Limb (tissue), 2 donors: Measurements from ENCODE around the gene SPNS1.
"Not testable (repeated sequence)": the region's sequence is repeated elsewhere in the genome, so short reads cannot be mapped to it uniquely, and the experiment has no call there.

Source experiments
- DNase-seq, 2 donors: peaks; one replicate each; pipeline ENCODE4 v3.0.0-alpha.2; 2016; ENCODE audit errors: extremely low spot score in 2 of 2

SPNS1 gene

GRCh38 chr16:28974437-28975157 lies at the start of gene SPNS1:
Gene SPNS1, plus strand, starts transcription at chr16:28974778. Its CDS starts 374 bp downstream, at chr16:28975152.
- DNase-seq = peak; percentile 96 to 97

GRCh38 chr16:28925386-28926228 lies 49.0 kb upstream of the SPNS1 start:
- peak in 1 of 2 donors; percentile 88 for DNase-seq

- not testable (repeated sequence) for DNase-seq
Observed at GRCh38 chr16:28926284-28926683, 48.3 kb upstream of the SPNS1 start.

DNA sequence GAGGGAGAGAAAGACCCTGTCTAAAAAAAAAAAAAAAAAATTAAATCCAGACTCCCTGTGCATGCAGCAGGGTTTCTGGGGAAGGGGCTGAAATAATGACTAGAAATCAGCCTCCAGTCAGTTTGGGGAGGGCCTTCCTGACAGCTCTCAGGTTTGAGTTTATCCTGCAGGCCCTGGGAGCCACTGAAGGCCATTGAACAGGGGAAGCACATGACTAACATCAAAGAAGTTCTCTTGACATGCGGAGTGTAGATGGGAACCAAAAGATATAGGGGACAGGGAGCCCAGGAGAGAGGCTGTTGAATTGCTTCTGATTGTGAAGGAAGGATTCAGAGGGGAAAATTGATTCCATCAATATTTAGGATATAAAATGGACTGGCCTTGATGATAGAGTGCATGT lies 46.8 kb upstream of the SPNS1 start:
- DNase-seq = no peak

- DNase-seq = no peak
Observed at GRCh38 chr16:28930203-28930602, 44.4 kb upstream of the SPNS1 start.

GRCh38 chr16:28930652-28931051 lies 43.9 kb upstream of the SPNS1 start:
- DNase-seq = no peak

DNA sequence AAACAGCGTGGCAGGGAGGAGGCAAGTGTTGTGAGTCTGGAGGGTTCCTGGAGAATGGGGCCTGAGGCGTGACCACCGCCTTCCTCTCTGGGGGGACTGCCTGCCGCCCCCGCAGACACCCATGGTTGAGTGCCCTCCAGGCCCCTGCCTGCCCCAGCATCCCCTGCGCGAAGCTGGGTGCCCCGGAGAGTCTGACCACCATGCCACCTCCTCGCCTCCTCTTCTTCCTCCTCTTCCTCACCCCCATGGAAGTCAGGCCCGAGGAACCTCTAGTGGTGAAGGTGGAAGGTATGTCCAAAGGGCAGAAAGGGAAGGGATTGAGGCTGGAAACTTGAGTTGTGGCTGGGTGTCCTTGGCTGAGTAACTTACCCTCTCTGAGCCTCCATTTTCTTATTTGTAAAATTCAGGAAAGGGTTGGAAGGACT lies 42.8 kb upstream of the SPNS1 start, which contains the start of gene CD19:
TSS of gene CD19 (plus strand) at position 171 of the 425 bp plus-strand sequence. CDS start at position 201, 30 bp downstream.
- no peak for DNase-seq

- DNase-seq = no peak
Observed at GRCh38 chr16:28932339-28933141, 42.0 kb upstream of the SPNS1 start.

GRCh38 chr16:28933171-28933570 lies 41.4 kb upstream of the SPNS1 start:
- no peak for DNase-seq

DNA sequence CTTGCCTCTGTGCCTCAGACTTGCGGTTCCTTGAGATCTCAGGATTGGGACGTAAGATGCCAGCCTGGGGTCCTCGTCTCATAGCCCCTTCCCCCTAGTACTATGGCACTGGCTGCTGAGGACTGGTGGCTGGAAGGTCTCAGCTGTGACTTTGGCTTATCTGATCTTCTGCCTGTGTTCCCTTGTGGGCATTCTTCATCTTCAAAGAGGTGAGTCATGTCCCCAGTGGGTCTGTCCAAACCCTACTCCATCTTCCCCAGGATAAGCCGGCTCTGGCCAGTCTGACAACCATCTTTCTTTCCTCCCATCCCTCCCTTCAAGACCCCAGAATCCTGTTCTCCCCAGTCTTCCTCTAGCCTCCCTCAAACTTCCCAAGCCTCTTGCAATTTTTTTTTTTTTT lies 39.2 kb upstream of the SPNS1 start:
- DNase-seq = no peak

DNA sequence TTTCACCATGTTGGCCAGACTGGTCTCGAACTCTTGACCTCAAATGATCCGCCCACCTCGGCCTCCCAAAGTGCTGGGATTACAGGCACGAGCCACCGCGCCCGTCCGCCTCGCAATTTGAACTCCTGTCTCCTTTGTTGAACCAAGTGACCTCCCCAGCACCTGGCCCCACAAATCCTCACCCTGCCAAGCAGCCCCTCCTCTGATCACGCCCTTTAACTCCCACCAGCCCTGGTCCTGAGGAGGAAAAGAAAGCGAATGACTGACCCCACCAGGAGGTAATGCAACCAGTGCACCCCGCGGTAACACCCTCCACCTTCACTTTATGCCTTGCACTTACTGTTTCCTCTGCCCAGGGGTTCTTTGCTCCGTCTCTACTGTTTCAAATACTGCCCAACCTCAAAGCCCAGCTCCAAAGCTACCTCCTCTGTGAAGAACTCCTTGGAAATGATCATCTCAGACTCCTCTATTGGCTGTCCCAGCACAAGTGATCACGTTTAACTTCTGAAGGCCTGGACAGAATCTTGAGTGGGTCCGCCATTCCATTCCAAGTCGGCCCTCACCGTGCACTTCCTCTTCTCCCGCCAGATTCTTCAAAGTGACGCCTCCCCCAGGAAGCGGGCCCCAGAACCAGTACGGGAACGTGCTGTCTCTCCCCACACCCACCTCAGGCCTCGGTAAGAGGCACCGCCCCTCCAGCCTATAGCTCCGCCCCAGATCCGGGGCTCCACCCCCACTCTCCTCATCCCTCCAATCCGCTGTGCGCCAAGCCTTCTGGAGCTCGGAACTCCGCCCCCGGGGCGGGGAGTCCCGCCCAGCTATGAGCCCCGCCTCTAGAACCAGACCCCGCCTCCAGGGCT lies 38.4 kb upstream of the SPNS1 start:
- DNase-seq = peak; percentile 41 to 63

DNA sequence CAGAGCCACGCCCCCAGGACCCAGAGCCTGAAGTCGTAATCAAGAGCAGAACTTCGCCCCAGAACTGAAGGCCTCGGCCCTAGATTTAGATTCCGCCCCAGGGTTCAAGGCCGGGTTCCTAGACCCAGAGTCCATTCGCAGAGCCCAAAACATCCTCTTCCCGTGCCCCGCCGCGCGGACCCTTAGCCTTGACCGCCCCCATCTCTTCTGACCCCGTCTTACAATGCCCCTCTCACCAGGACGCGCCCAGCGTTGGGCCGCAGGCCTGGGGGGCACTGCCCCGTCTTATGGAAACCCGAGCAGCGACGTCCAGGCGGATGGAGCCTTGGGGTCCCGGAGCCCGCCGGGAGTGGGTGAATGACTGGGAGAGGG lies 37.8 kb upstream of the SPNS1 start:
- no peak for DNase-seq

DNA sequence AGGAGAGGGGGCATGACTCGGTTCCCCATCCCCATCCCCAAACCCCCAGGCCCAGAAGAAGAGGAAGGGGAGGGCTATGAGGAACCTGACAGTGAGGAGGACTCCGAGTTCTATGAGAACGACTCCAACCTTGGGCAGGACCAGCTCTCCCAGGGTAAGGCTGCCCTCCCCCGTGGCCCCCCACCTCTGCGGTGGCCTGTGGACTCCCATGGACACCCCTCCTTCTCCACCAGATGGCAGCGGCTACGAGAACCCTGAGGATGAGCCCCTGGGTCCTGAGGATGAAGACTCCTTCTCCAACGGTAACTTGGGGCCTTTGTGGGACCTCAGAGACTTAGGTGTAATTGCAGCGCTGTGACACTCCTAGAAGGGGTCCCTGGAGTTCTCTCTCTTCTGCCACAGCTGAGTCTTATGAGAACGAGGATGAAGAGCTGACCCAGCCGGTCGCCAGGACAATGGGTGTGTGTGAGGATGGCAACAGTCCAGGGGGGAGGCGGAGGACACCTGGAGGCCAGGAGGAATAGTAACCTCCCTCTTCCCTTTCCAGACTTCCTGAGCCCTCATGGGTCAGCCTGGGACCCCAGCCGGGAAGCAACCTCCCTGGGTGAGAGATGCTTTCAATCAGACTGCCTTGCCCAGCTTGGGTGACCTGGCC lies 37.2 kb upstream of the SPNS1 start:
- DNase-seq = no peak

DNA sequence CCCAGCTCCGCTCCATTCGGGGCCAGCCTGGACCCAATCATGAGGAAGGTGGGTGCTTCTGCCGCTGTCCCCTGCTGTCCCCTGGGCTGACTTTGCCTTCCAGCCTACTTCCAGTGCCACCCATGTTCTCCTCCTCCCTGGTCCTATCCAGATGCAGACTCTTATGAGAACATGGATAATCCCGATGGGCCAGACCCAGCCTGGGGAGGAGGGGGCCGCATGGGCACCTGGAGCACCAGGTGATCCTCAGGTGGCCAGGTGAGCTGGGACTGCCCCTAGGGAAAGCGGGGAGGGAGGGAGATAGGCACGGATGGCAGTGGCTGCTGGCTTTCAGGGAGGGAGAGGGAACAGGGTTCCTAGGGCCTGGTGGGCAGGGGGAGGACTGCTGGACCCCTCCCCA lies 35.9 kb upstream of the SPNS1 start:
- DNase-seq = no peak

DNA sequence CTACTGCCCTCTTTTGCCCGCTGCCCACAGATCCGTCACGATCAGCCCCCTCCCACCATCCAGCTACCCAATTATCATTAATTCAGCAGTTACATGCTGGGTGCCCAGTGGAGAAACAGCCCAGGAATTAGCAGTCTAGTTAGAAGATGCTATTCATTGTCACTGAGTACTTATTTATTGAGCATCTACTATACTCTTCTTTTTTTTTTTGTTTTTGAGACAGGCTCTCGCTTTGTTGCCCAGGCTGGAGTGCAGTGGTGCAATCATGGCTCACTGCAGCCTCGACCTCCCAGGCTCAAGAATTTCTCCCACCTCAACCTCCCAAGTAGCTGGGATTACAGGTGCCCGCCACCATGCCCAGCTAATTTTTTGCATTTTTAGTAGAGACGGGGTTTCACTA lies 34.8 kb upstream of the SPNS1 start:
- DNase-seq = not testable (repeated sequence)

DNA sequence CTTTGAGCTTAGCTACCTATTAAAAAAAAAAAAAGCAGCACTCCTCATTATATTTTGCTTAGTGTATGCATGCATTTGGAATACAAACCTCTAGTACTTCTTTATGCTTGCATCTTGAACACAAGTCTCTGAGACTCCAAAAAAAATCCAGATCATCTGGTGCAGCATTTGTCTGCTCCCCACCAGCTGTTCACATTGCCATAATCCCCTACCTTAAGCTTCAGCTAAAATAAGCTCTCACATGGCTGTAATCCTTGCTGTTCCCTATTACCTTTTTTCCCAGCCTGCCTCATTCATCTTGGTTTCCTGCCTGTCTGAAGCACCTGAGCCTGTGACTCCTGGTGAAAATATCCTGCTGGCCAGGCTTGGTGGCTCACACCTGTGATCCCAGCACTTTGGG lies 31.3 kb upstream of the SPNS1 start:
- no peak for DNase-seq

DNA sequence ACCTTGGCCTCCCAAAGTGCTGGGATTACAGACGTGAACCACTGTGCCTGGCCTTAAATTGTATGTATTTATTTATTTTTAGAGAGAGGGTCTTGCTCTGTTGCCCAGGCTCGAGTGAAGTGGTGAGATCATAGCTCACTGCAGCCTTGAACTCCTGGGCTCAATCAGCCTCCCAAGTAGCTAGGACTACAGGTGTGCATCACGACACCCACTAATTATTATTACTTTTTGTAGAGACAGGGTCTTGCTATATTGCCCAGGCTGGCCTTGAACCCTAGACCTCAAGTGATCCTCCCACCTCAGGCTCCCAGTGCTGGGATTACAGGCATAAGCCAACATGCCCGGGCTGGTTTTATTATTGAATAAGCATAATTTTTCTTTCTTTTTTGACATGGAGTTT lies 27.9 kb upstream of the SPNS1 start:
- no peak for DNase-seq

- DNase-seq = peak; percentile 100
Observed at GRCh38 chr16:28950648-28951409, 23.7 kb upstream of the SPNS1 start, which contains the start of gene NFATC2IP. Gene NFATC2IP, plus strand, starts transcription at chr16:28950937. Its CDS starts 75 bp downstream, at chr16:28951012.

DNA sequence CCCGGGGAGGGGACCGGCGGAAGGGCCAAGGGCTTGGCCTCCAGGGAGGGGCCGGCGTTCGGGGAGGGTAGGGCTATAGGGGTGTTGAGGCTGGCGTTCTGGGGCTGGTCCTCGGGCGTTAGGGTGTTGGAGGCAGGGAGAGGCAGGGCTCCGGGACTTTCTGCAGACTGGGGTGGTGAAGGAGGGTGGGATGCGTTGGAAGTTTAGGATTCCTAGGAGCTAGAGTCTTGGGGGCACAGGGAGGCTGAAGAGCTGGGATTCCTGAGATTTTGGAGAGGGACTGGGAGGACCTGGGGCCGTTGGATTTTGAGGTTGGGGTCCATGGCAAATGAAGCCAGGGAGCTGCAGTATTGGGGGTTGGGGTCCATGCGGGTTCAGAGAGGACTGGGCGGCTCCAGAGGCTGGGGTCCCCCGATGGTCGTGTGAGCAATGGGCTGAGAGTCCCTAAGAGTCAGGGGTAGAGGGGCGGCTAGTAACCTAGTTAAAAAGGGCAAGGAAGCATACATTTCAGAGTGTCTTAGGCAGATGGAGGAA lies 23.1 kb upstream of the SPNS1 start:
- peak in 1 of 2 donors; percentile 2 for DNase-seq
